ENCODE data around the gene ATF5.
"Not testable (repeated sequence)": the region's sequence is repeated elsewhere in the genome, so short reads cannot be mapped to it uniquely, and the experiment has no call there.

Gene ATF5

GRCh38 chr19:49949742-49950589 lies 21.0 kb downstream of the ATF5 start:
- no peak for DNase-seq (ENCODE audit: low spot score)

- DNase-seq (ENCODE audit: low spot score) = no peak
Observed at GRCh38 chr19:49950590-49950948, 21.6 kb downstream of the ATF5 start.

GRCh38 chr19:49950956-49951526 lies 22.0 kb downstream of the ATF5 start:
- no peak for DNase-seq (ENCODE audit: low spot score)

DNA sequence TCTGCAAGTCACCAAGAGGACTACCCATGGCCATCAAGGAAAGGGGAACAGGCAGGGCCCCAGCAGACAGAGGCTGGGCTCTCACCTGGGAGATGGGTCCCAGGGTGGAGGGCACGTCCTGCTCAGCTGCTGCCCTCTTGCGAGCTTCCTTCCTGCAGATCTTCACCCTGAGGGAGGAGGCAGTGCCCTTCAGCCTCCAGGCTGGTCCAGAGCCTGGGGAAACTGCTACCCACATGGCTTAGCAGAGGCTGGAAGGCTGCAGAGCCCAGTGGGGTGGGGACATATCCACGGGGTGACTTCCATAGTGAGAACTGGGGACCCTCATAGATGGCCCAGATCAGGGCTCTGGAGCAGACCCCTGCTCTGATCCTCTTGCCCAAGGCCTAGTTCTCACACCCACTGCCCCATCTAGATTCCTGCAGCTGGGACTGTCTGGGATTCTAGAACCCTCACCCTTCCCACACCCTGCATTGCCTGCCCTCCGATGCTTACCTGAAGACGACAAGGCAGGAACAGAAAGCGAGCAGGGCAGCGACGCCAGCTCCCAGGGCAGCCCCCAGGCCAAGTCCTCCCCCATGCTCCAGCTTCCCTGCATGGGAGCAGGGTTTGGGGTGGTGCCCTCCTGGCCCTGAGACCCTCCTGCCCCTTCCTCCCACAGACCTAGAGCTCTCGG lies 22.9 kb downstream of the ATF5 start:
- no peak for DNase-seq (ENCODE audit: low spot score)

DNA sequence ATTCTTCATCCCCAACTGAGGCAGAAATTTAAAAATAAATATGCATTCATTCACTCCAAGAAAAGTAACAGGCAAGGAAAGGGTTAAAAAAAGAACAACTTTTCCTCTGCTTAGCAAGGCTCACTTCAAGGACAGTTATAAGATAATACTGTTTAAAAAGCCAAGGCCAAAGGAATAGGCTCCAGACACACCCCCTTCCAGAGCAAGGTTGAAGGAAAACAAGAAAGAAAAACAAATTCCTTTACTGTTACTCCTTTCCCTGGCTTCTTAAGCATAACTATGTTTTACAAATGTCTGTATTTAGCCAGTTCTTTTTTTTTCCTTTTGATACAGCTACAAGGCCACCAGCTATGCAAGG lies 23.5 kb downstream of the ATF5 start:
- no peak for DNase-seq (ENCODE audit: low spot score)

DNA sequence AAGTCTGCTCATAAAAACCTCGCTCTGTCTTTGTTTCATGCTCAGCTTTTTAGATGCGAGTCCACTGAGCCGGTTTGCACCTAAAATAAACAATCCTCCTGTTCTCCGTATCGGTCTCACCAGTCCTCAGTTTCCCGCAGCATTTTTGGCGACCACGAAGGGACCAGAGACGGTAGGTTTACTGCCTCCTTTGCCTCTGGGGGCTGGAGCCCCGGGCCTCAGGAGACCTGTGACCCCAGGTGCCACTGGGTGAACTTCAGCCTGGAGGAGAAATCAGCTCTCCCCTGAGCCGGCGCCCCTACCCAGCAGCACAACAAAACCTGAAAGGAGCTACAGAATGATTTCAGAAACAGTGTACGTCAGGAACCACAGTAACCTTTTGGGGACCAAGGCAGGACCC lies 23.9 kb downstream of the ATF5 start:
- DNase-seq (ENCODE audit: low spot score) = no peak

DNA sequence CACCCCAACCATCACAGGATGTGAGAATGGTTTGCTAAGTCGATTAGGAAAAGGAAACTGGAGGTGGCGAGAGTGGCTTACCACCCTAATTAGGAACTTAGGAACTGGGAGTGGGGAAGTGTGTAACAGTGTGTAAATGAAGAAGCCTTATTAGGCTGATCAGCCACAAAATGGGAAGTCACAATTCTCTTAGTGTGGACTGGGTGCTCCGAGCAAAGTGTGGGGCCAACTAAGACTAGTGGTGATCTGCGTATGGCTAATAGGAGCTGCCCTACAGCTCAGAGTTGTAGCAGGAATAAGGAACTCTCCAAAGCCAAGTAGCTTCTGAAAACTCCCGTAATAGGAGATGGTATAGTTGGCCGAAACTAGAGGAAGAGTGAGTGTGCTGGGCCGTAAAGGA lies 24.4 kb downstream of the ATF5 start:
- no peak for DNase-seq (ENCODE audit: low spot score)

DNA sequence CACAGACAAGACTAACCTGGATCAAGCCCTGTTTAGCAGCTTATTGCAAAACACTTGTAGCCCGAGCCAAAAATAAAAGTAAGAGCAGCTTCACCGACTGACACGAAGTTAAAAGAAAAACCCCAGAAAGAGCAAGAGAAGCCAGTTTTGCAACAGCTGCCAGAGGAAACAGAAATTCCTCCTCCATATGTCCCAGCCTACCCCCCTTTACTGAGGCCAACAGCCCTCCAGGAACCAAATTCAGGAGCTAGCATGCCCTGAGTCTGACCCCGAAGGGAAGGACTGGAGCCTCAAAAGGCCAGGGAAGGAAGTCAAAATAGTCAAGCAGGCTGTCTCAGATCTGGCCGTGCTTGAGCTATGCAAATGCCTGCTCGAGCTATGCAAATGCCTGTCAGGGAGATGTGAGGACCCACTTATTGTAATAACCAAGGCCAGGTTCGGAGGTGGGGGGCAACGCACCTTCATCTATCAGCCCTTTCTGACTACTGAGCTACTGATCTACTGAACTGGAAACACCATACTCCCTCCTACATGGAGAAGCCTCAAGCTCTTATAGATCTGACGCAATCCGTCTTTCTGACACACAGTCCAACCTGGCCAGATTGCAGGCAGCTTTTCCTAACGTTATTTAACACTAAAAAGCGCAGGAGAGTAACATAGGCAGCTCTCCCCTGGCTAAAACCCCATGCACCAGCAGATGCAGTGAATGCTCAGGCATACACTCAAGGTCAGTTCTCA lies 25.3 kb downstream of the ATF5 start:
- no peak for DNase-seq (ENCODE audit: low spot score)

DNA sequence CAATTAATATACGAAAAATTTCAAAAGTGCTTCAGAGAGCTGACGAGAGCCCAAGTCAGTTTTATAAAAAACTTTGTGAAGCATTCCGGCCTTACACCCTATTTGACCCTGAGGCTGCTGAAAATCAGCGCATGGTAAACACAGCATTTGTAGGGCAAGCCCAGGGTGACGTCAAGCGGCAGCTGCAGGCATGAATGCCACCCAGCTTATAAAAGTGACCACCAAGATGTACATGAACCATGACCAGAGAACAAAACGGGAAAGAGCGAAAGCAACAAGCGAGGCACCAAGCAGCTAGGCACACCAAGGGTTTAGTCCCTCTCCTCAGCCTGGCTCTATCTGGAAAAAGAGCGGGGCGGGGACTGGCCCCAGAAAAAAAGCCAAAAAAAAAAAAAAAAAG lies 25.9 kb downstream of the ATF5 start:
- DNase-seq (ENCODE audit: low spot score) = no peak

GRCh38 chr19:49956115-49956495 lies 27.1 kb downstream of the ATF5 start:
- DNase-seq (ENCODE audit: low spot score) = no peak

GRCh38 chr19:49957262-49957915 lies 28.4 kb downstream of the ATF5 start:
- no peak for DNase-seq (ENCODE audit: low spot score)

GRCh38 chr19:49958144-49958543 lies 29.1 kb downstream of the ATF5 start:
- DNase-seq (ENCODE audit: low spot score) = not testable (repeated sequence)

- not testable (repeated sequence) for DNase-seq (ENCODE audit: low spot score)
Observed at GRCh38 chr19:49958596-49958995, 29.6 kb downstream of the ATF5 start.

DNA sequence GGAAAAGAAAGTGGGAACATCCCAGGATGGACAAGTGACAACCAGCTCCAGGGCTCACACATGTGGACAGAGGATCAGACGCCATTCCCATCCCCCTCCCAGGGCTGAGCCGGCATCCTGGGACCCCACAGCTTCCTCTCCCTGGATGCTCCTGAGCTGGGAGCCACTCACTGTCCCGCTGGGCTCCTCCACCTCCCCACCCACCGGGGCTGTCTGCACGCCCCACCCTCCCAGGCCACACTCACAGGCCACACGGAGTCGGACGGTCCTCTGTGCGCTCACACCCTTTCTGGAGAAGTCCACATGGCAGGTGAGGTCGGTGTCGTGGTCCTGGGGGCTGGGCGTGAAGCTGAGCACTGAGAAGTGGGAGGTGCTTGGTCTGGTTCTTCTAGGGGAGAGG lies 30.9 kb downstream of the ATF5 start:
- DNase-seq (ENCODE audit: low spot score) = not testable (repeated sequence)

DNA sequence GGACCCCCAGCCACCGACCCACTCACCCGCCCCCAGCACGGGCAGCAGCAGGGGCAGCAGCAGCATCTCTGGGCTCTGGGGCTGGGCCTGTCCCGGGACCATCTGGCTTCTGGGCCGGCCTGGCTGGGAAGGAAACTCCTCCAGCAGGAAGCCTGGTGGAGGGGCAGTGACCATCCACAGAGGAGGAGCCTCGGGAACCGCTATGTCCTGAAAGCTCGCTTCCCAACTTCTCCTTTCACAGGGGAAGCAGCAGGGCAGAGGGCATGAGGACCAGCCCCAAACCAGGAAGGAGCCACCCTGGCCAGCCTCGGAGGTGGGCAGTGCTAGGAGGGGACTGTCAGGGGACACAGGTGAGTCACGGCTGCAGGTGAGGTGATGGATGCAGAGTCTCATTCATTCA lies 32.0 kb downstream of the ATF5 start, which contains the start of gene SIGLEC11:
TSS of gene SIGLEC11 (minus strand) at position 193 of the 400 bp plus-strand sequence. CDS start at position 102, 91 bp downstream.
- DNase-seq (ENCODE audit: low spot score) = not testable (repeated sequence)

DNA sequence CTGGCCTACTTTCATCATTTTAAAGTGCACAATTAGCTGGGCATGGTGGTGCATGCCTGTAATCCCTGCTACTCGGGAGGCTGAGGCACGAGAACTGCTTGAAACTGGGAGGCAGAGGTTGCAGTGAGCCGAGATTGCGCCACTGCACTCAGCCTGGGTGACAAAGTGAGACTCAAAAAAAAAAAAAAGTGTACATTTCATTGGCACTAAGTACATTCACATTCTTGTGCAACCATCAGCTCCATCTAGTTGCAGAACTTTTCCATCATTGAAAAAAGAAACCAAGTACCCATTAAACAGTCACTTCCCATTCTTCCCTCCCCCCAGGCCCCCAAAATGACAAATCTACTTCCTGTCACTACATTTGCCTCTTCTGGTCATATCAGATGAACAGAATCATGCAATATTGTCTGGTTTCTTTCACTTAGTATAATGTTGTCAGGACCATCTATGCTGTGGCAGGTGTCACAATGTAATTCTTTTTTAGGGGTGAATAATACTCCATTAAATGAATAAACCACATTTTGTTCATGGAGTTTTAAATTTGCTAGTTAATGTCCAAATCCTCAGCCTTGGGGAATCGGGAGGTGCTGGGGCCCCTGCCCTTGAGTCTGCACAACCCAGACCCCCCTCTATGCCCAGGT lies 39.4 kb downstream of the ATF5 start:
- no peak for DNase-seq (ENCODE audit: low spot score)

DNA sequence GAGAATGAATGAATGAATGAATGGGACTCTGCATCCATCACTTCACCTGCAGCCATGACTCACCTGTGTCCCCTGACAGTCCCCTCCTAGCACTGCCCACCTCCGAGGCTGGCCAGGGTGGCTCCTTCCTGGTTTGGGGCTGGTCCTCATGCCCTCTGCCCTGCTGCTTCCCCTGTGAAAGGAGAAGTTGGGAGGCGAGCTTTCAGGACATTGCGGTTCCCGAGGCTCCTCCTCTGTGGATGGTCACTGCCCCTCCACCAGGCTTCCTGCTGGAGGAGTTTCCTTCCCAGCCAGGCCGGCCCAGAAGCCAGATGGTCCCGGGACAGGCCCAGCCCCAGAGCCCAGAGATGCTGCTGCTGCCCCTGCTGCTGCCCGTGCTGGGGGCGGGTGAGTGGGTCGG lies 40.4 kb downstream of the ATF5 start:
- DNase-seq (ENCODE audit: low spot score) = peak; percentile 34

DNA sequence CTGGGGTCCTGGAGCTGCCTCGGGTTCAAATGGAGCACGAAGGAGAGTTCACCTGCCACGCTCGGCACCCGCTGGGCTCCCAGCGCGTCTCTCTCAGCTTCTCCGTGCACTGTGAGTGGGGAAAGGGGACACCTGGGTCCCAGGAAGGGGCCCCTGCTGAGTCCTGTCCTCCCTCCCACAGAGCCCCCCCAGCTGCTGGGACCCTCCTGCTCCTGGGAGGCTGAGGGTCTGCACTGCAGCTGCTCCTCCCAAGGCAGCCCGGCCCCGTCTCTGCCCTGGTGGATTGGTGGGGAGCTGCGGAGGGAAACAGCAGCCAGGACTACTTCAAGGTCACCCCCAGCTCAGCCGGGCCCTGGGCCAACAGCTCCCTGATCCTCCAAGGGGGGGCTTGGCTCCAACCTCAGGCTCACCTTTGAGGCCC lies 43.0 kb downstream of the ATF5 start:
- no peak for DNase-seq (ENCODE audit: low spot score)

GRCh38 chr19:49972841-49973240 lies 43.8 kb downstream of the ATF5 start:
- DNase-seq (ENCODE audit: low spot score) = no peak

- no peak for DNase-seq (ENCODE audit: low spot score)
Observed at GRCh38 chr19:49973987-49974386, 45.0 kb downstream of the ATF5 start.

- DNase-seq (ENCODE audit: low spot score) = no peak
Observed at GRCh38 chr19:49975051-49975450, 46.0 kb downstream of the ATF5 start.
